T-helper 1 cell treated with Interleukin-12 subunit alpha and Interleukin-12 subunit beta and Interleukin-4 antibody, amounts not matched to agents 30 ng/mL and 1 ng/mL, for 36 hours (primary cell): ENCODE measurements around the gene CD52. TPM values are rescaled to one million over a fixed set of nuclear protein-coding genes. Genes with fewer than 3 reads are reported as not detected.

Experiments used
- intact Hi-C: fragments of 100-400 bp; cut with micrococcal nuclease; formaldehyde crosslinking; loops from one replicate; pipeline ENCODE4 v1.15.1; 2024
- total RNA-seq: library from RNA; stranded (reverse); gene quantifications from 2 replicates; pipeline ENCODE4 v1.2.3, GENCODE V29; 2022

Gene CD52
- total RNA-seq = 1,323 and 1,401 TPM in 2 replicates

GRCh38 chr1:26317612-26318337 is at the start of gene CD52:
Gene CD52 (plus strand): TSS chr1:26317958. CDS start chr1:26318018, 60 bp downstream.
- intact Hi-C loops = loop anchor here (1.0 to 5.0 kb wide), 3 partner anchors 10 to 470 kb away; partner anchors contain the start of gene PIGV

DNA sequence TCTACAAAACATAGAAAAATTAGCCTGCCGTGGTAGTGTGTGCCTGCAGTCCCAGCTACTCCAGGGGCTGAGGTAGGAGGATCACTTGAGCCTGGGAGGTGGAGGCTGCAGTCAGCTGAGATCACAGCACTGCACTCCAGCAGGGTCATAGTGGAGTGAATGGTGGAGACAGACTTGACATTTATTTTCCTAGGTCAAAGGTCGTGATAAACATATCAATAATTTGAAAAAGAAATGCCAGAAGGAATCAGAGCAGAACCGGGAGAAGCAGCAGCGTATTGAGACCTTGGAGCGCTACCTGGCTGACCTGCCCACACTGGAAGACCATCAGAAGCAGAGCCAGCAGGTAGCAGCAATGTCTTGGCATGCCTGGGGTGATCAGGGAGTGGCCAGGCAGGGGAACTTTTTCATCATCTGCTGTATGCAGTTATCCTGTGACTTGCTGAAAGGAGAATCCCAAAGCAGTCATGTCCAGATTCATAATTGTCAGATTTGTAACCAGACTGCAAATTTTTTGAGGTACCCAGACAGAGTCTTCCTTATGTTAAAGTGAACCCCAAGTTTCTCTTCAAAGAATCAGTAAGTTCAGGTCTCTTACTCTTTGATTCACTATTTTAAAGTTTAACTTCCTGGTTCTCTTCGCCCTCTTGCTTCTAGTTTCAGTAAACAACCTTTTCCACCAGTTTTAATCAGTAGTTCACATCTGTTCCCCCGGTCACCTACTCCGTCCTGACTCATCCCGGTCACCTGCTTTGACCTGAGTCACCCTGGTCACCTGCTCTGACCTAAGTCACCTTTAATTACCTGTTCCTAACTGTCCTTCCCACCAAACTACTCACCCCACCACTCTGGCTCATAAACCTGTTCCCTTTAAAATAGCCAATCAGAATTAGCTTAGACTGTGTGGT is 49.2 kb upstream of the CD52 start:
- intact Hi-C loops = no loop called here

DNA sequence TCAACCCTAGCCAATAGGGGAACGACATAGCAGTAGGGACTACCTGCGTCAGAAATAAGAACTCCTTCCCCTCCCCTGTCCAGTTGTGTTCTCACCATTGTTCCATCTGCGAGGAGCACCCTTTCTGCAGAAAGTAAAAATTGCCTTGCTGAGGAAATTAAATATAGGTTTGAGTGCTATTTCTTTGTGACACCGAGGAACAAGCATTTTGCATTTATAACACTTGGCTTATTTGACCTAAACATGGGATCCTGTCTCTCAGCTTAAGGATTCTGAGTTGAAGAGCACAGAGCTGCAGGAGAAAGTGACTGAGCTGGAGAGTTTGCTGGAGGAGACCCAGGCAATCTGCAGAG is 48.6 kb upstream of the CD52 start:
- intact Hi-C loops = no loop called here

GRCh38 chr1:26274801-26275425 is 42.8 kb upstream of the CD52 start:
- intact Hi-C loops = loop anchor here (1.0 to 5.0 kb wide), 5 partner anchors 42 to 148 kb away; partner anchors contain the start of gene CD52

DNA sequence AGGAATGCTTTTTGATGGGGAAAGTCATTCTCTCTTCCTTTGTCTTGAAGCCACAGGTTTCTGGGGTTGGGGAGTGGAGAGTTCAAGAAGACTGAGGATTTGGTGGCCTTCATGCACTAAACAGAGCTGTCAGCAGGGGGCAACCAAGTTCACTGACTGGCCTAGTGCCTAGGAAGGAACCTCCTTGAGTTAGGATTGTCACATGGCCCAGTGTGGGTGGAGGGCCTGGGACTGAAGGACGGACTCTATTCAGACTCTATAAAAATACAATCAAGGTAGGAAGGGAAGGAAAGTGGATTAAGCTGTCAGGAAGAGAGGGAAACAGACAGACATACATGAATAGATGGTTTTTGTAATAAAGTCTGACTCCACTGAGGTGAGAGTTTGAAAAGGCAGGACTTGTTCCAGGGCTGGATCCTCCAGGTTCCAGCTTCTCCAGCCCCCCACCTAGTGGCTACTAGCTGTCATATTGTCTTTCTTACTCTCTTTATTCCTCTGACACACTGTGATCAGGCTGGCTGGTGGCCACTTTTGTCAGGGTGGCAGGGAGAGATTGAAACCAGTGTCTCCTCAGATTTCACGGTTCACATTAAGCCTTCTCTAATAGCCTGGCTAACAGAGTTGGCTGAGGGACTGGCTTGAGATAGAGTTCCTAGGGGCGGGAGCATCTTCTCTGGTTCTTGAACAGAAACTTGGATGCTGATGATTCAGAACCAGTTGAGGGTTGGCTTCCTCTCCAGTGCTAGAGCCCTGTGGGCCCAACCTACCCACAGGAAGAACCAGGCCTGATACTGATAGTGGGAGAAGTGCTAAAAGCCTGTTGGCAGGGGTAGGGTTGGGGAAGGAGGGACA is 42.0 kb upstream of the CD52 start:
- intact Hi-C loops = loop anchor here (1.0 to 5.0 kb wide), 11 partner anchors 8 to 171 kb away; partner anchors contain the start of genes CD52 and CEP85

GRCh38 chr1:26276432-26276838 is 41.3 kb upstream of the CD52 start:
- intact Hi-C loops = loop anchor here (1.0 to 5.0 kb wide), 7 partner anchors 8 to 171 kb away; partner anchors contain the start of gene CEP85

DNA sequence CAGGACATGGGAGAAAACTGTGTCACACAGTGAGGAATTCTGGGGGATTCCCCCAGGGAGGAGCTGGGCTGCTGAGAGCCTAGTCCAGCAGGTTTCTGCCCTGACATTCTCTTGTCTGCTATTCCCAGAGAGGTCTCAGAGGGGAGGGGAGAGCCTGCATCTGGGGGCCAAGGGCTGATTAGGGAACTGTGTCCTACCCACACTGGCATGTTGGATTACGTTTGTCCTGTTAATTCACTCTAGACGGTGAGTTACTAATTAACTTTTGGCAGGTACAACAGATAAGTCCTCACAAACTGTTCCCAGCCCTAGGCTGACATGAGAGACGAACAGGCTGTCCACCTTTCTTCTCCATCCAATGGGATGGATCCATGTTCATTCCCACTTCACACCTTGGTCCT is 40.5 kb upstream of the CD52 start:
- intact Hi-C loops = loop anchor here (5.0 kb wide), 1 partner anchor 150 kb away; no protein-coding TSS in a partner anchor

GRCh38 chr1:26277719-26278118 is 40.0 kb upstream of the CD52 start:
- intact Hi-C loops = loop anchor here (5.0 kb wide), 1 partner anchor 150 kb away; no protein-coding TSS in a partner anchor

DNA sequence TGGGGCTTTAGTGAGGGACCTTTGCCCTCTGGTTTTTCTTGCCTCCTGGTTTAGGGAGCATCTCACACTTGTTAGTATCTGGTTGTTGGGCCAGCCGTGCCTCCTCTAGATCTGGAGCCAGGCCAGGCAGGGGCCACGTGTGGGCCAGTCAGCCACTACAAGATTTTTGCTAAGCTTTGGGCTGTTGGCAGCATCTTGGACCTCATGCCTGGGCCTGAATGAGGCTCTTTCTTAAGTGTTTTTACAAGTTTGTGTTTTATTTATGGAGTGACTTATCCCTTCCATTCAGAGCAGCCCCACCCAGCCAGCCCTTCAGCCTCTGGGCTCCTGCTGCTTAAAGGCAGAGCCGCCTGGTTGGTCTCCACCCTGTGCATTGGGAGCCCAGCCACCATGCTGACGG is 39.5 kb upstream of the CD52 start:
- intact Hi-C loops = loop anchor here (5.0 kb wide), 1 partner anchor 151 kb away; no protein-coding TSS in a partner anchor

DNA sequence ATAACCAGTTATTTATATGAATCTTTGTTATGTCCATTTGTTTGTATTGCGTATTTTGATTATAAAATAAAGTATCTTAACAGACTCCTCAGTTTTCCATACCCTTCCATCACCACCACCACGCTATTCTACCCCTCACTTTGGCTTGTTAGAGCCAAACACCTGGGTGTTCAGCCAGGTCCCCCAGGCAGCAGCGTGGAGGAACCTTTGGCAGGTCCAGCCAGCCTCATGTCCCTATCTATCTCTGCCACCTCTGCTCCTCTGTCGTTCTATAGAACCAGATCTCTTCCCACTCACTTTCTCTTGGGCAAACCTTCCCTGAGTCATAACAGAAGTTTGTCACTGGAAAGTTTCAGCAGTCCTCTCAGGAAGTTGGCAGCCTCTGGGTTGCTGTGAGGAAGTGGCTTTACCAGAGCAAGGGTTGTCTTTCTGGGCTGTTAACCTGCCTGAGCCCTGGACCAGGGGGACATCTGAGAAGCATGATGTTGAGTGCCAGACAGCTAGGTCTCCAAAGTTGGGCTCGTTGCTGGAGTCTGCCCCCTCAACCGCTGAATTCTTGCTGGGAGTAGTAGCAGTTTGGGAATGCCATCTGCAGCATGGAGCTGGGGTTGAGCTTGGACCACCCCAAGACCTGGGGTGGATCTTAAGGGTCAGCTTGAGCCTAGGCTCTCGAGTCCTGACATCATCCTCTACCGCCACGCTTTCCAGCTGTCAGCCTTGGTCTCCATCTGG is 38.9 kb upstream of the CD52 start:
- intact Hi-C loops = loop anchor here (1.0 to 5.0 kb wide), 2 partner anchors 27 to 152 kb away; partner anchors contain the start of gene UBXN11

- intact Hi-C loops = loop anchor here (1.0 to 10.0 kb wide), 4 partner anchors 27 to 415 kb away; partner anchors contain the start of genes ARID1A and UBXN11
These were observed 38.1 kb upstream of the CD52 start, which contains the start of gene SH3BGRL3 for GRCh38 chr1:26279456-26280332. Gene SH3BGRL3 (plus strand): TSS chr1:26280086. CDS start chr1:26280156, 70 bp downstream.

GRCh38 chr1:26280333-26281042 is 37.3 kb upstream of the CD52 start:
- intact Hi-C loops = loop anchor here (10.0 kb wide), 2 partner anchors 264 to 414 kb away; partner anchors contain the start of gene ARID1A

- intact Hi-C loops = loop anchor here (10.0 kb wide), 2 partner anchors 263 to 413 kb away; partner anchors contain the start of gene ARID1A
These were observed 36.4 kb upstream of the CD52 start for GRCh38 chr1:26281091-26281958.

GRCh38 chr1:26281971-26282370 is 35.8 kb upstream of the CD52 start:
- intact Hi-C loops = loop anchor here (10.0 kb wide), 2 partner anchors 263 to 413 kb away; partner anchors contain the start of gene ARID1A

- intact Hi-C loops = loop anchor here (10.0 kb wide), 2 partner anchors 262 to 412 kb away; partner anchors contain the start of gene ARID1A
These were observed 35.3 kb upstream of the CD52 start for GRCh38 chr1:26282401-26282918.

GRCh38 chr1:26283279-26283853 is 34.4 kb upstream of the CD52 start:
- intact Hi-C loops = loop anchor here (10.0 kb wide), 2 partner anchors 261 to 411 kb away; partner anchors contain the start of gene ARID1A
